ENCODE measurements around the gene WIPF3. TPM values are rescaled to one million over a fixed set of nuclear protein-coding genes. Genes with fewer than 3 reads are reported as not detected.

WIPF3 gene
- total and polyA plus RNA-seq, 4 donors: 0.10 to 0.23 (median 0.14) TPM; not detected in 1

GRCh38 chr7:29815181-29816105 lies 9.1 kb downstream of the WIPF3 start:
- Histone ChIP-seq H3K27me3 (ENCODE audit: control insufficient read depth in 4 of 4, insufficient read depth in 4 of 4, low read length in 3 of 4) (peaks cover 0 to 3% (median 0%) of the 10 kb centered on the region in 4 donors), H3K9me3 (ENCODE audit: control insufficient read depth in 4 of 4, low read length in 3 of 4) (no peaks in the 10 kb centered on the region), H3K4me3 (ENCODE audit: low read depth in 1 of 3, low read length in 3 of 3) (no peak overlapping the region), H3K36me3 (ENCODE audit: control insufficient read depth in 4 of 4, insufficient read depth in 3 of 4, low read depth in 1 of 4, low read length in 3 of 4) (no peaks in the 10 kb centered on the region), H3K4me1 (ENCODE audit: control insufficient read depth in 4 of 4, insufficient read depth in 4 of 4, low read length in 3 of 4) (no peaks in the 10 kb centered on the region), H3K9ac (ENCODE audit: low read depth in 1 of 2, low read length in 2 of 2) (no peak overlapping the region), H3K27ac (ENCODE audit: low read depth in 1 of 2, low read length in 2 of 2) (no peak overlapping the region)
- DNase-seq (ENCODE audit: low spot score): no peak
- 58% methylated on average over 10 of the region's 10 CpGs for WGBS
- TF ChIP-seq SP1 (IDR thresholded peaks at IDR 0.05) (no peak), GABPA (IDR thresholded peaks at IDR 0.05 in 1 of 2, conservative IDR thresholded peaks at IDR 0.05 in 1 of 2) (no peak), ATF3 (IDR thresholded peaks at IDR 0.05) (no peak), HNF4G (IDR thresholded peaks at IDR 0.05) (no peak), ZBTB33 (IDR thresholded peaks at IDR 0.05) (no peak), HNF4A (conservative IDR thresholded peaks at IDR 0.05) (no peak), RXRA (IDR thresholded peaks at IDR 0.05) (no peak), FOXA2 (IDR thresholded peaks at IDR 0.05) (no peak), MAX (IDR thresholded peaks at IDR 0.05) (no peak), CTCF (IDR thresholded peaks at IDR 0.05; ENCODE audit: low read depth, low read length, missing input control) (no peak), REST (IDR thresholded peaks at IDR 0.05) (no peak), FOXA1 (IDR thresholded peaks at IDR 0.05) (no peak), RAD21 (IDR thresholded peaks at IDR 0.05) (no peak), YY1 (IDR thresholded peaks at IDR 0.05) (no peak), TAF1 (conservative IDR thresholded peaks at IDR 0.05) (no peak), NR2F2 (IDR thresholded peaks at IDR 0.05) (no peak), EGR1 (IDR thresholded peaks at IDR 0.05; ENCODE audit: low read depth in 2 of 2) (no peak), JUND (IDR thresholded peaks at IDR 0.05) (no peak)

Measured in liver (tissue), 9 donors.